Left kidney (tissue), 2 donors: Measurements from ENCODE around the gene SLC28A1. TPM values are rescaled to one million over a fixed set of nuclear protein-coding genes. Genes with fewer than 3 reads are reported as not detected.
"Not testable (repeated sequence)": the region's sequence is repeated elsewhere in the genome, so short reads cannot be mapped to it uniquely, and the experiment has no call there.

Experiments
- DNase-seq: peaks from one replicate; pipeline ENCODE4 v3.0.0-alpha.2; 2013
- polyA plus RNA-seq: library from polyadenylated mRNA; unstranded; fragments of 120-200 nt; gene quantifications from one replicate; pipeline ENCODE4 v1.2.1, GENCODE V29; 2013; ENCODE audit not compliant: insufficient read length

The SLC28A1 gene
- polyA plus RNA-seq, 1 donor, result 7.5 TPM

DNA sequence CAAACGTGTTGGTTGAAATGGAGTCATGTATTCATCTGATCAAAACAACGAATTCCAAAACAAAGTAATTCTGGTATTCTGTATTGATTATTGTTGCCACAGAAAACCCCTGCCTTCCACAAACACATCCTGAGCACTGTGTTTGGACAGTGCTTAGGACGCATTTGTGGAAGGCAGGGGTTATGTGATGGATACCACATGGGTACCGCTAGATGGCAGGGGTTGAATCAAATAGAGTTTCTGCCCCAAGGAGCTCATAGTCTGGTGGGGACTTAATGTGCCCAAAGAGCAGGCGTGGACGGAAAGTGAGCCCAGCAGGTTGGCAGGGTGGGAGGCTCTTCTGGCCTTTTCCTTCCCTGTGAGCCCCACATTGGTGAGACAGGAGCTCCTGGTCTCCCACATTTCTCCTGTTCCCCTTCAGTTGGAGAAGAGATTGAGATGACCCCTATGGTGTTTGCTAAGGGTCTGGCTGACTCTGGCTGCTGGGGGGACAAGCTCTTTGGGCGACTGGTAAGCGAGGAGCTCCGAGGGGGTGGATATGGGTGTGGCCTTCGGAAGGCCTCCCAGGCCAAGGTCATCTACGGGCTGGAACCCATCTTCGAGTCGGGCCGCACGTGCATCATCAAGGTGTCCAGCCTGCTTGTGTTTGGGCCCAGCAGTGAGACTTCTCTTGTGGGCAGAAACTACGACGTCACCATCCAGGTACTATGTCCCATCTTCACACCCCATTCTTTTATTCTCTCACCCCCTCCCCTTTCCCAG, 22.1 kb upstream of the SLC28A1 start:
- no peak for DNase-seq

DNA sequence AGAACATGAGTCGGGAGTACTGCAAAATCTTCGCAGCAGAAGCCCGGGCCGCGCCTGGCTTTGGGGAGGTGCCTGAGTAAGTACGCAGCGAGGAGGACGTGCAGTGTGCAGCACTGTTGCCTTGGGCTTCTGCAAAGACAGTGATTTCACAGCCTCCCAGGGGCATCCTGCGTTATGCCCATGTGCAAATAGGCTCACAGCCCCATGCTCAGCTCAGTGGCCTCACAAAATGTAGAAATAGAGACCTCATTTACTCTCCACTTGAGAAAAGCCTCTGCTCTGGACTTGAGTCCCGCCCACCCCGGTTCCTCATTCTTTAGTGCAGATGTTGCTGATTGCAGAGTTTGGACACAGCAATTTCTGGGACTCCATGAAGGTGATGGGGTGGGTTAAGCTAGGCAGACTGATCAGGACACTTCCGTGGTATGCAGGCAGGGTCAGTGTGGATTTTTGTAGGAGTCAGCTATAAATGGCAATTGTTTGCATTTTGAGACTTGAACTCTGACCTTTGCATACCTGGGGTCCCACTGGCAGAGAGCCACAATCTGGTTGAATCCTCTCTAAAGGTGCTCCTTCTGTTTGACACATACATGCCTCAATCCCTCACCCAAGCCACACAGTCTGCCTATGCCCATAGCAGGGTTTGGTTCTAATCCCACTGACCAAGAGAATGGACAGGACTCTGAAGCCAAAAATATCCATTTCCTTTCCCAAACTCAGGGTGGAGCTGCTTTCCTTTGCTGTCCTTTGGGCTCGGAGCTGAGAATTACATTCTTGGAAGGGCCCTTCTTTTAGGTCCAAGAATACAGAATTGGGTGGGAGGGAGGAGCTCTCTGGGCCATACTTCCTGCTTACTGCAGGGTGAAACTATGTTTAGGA, 20.7 kb upstream of the SLC28A1 start:
- DNase-seq, result no peak

DNA sequence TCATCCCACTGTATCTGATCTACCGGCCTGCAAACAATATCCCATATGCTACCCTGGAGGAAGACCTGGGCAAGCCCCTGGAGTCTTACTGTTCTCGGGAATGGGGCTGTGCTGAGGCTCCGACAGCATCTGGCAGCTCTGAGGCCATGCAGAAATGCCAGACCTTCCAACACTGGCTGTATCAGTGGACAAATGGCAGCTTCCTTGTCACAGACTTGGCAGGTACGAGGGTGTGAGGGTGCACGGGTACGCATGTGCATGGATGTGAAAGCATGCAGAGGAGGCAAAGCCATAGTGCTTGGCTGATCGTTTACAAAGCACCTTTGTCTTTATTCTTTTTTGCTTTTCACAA, 20.0 kb upstream of the SLC28A1 start:
- no peak for DNase-seq

DNA sequence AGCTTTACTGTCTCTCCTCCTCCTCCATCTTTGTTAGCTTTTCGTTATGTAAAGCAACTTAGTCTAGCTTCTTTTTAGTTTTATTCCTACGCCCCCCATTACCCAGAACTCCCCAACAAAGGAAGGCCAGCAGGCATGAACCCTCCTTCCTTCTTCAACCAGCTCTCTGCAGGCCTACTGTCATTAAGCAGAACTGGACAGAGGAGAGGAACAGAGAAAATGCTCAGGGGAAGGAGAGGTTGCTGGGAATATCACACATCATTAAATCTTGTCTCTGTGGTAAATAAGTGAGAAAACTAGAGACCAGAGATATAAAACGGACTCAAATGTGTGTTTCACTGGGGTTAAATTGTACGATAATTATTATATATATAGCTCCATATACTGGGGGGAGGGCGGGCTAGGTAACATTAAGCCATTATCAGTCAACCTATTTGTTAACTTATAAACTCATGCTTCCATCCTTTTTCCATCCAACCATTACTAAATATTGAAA, 19.3 kb upstream of the SLC28A1 start:
- DNase-seq, result no peak

DNA sequence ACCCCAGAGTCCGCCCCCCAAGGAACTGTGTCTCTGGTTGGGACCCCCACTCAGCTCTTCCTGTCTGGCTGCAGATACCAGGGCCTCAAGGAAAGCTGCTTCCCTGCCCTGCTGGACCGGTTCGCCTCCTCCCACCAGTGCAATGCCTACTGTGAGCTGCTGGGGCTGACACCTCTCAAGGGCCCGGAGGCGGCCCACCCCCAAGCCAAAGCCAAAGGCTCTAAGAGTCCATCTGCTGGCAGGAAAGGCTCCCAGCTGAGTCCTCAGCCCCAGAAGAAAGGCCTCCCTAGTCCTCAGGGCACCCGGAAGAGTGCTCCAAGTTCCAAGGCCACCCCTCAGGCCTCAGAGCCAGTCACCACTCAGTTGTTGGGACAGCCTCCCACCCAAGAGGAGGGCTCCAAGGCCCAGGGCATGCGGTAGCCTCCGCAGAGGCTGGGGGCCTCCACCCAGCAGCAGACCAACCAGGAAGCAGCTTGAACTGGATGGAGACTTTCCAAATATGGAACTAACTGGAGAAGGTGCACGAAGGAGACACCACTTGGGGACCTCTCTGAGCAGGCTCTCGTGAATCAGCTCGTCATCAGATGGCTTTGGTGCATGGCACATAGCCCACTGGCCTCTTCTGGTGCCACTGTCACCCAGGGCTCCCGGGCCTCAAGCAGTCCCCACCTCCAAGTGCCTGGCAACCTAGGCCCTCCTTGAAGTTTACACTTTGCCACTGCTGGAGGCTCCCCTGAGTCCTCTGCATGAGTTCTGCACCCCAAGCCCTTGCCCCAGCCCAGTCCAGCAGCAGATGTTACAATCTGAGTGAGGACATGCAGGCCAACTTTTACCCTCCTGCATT, 16.2 kb upstream of the SLC28A1 start:
- DNase-seq, result no peak

DNA sequence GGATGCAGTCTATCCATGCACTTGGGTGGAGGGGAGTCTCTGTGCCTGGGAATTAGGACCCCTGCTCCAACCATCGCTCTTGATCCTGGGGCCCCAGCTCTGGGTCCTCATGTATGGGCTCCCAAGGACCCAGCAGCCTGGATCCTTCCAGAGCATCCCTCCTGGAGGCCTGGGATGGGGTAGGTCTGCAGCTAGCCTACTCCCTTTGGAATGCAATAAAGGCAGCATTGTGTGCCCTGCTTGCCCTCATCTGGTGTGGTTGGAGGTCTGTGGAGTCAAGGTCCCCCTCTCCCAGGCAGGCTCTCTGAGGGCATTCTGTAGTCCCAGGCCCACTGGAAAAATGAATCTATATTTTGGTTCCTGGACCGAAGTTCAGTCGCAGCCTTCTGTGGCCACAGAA, 15.0 kb upstream of the SLC28A1 start:
- DNase-seq, result no peak

DNA sequence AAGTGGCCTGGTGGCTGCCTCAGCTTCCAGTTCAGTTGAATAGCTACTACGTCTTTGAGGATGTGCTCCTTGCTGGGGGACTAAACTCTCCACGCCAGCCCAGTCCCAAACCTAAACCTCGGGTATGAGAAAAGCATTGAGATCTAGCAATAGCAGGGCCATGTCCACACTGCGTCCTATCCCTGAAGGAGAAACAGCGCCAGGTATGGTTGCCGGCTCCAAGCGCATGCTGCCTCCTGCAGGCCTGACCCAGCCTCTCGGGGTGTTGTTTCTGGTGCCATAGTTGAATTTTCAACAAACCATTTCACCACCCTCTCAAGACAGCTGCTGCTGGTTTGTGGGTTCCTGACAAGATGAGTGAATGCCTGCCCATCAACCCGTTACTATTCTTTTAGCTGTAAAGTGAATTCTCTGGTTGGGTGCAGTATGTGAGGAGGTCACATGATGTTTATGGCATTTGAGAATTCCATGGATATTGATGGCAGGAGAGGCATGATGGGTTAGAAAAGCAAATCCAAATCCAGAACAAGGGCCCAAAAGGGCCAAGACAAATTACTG, 13.0 kb upstream of the SLC28A1 start:
- DNase-seq, result no peak

DNA sequence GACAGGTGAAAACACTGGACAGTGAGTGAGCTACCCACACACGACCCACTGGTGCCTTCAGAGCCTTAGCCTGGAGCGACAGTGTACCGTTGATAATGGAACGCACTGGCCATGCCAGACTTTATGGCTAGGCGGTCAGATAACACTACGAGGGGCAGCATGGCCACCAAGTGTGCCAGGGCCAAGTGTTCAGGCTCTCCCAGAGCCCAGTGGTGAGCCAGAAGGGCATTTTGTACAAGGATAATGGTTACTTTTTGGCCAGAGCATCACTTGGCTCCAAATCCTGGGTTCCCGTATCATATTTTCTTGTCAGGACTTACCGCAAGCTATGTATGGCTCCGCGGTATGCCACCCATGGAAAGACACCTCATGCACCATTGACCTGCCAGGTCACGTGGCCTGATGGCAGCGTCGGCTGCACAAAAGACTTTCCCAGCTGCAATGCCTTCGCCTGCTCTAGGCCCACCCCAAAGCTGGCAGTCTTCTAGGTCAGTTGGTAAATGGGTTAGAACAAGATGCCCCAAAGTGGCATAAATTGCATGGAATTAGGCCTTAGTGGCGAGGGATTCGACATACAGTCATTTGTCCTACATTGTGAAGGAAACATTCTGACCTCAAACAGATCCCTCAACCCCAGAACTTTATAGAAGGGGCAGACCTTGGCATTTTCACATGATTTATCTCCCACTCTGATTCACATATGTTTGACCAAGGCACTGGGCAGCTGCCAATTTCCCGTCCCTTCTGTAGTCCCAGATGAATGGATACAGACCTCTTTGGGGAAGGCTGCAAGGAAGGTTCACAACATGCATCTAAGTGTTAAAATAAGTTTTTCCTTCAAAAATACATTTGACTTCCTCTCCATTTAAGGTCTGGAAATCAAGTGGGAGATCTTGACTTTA, 12.2 kb upstream of the SLC28A1 start:
- DNase-seq, result no peak

DNA sequence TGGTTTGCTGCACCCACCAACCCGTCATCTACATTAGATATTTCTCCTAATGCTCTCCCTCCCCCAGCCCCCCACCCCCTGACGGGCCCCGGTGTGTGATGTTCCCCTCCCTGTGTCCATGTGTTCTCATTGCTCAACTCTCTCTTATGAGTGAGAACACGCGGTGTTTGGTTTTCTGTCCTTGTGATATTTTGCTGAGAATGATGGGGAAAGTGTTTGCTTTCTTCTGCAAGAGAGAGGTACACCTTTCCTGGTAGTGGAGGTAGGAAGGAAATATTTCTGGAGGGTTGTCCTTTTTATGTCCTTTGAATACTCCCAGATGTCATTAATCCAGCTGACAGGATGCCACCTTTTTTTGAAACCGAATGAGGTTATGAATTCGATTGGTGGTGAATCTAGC, 10.5 kb upstream of the SLC28A1 start:
- no peak for DNase-seq

DNA sequence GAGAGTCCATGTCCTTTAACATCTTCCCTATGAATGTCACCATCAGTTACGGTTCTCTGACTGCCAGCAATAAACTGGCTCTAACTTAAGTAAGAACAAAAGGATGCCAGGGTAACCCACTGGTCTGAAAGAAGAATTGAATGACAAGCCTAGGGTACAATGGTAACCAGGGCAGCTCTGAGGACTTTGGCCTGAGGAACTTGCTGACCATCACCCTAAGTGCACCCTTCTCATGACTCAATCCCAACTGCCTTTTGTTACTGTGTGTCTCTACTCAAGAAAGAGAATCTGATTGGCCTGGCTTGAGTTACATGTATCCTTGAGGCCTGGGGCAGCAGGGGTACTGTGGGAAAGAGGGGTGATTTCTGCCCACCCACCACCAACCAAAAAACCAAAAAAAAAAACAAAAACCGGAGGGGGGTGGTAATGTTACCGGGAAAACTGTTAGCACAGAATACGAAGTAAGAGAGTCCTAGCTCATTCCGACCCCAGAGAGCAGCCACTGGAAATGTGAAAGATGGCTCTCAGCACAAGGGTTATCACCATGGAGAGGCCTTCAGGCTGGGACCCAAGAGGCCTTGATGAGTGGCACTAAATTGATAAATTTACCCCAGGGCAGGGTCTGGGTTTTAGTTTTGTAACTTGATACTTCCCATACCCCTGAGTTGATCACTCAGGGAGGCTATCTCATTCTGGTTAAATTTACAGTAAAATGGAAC, 9.3 kb upstream of the SLC28A1 start:
- no peak for DNase-seq

DNA sequence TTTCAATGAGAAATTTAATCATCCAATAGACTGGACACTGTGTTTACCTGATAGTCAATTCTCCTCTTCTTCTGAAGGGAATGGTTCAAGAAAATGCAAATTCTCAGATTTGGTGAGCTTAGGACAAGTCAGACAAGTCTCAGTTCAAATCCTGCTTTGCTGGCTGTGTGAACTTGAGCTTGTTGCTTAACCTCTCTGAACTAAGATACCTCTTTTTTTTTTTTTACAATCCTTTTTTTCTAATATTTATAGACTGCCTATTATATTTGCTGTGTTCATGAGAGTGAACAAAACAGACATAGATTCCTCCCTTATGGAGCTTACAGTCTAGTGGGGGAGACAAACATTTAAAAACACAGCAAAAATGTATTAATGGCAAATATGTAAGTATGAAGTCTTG, 8.2 kb upstream of the SLC28A1 start:
- no peak for DNase-seq

DNA sequence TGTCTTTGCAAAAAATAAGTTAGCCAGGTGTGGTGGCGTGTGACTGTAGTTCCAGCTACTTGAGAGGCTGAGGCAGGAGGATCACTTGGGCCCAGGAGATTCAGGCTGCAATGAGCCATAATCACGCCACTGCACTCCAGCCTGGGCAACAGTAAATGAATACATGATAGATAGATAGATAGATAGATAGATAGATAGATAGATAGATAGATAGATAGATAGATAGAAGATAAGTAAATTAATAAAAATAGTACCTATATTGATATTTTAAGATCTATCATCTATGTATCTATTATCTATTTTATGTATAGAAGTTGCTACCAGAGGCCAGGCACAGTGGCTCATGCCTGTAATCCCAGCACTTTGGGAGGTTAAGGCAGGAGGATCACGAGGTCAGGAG, 6.8 kb upstream of the SLC28A1 start:
- not testable (repeated sequence) for DNase-seq

DNA sequence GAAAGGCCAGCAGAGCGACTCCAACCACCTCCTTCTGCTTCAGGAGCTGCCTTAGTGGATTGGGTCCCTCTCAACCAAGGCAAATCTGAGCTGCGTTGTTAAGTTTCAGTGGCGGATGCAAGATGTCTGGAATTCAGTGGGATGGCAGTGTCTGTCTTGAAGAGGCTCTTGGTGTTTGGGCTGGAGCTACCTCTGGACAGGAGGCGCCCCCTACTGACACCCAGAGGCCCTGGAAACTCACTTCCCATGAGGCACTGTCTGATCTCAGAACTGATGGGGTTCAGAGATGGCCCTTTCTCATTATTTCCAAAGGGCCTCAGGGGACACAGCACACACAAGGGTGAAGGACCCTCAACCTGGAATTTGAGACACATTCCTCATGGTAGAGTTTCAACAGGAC, 6.0 kb upstream of the SLC28A1 start:
- no peak for DNase-seq

DNA sequence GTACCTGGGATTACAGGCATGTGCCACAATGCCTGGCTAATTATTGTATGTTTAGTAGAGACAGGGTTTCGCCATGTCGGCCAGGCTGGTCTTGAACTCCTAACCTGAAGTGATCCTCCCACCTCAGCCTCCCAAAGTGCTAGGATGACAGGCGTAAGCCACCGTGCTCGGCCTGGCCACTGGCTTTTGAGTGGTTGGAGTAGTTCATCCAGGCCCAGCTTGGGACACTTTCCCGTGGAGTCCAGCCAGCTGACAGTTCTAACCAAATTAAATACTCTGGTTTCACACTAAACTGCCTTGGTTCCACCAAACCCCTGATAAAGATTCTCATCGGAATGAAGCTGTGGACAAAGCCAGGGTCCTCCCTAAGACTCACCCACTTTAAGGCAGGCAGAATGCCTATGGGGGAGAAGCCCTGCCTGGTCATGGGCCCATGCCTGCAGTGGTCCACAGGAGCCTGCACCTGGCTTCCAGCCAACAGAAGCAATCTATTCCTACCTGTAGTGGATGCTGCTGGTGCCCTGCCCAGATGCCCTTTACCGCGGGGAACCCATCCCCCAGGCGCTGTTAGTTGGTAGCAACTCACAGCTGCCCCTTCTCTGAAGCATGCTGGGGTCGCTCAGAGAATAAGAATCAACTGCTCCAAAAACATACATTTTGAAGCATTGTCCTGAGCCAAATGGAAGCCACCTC, 5.2 kb upstream of the SLC28A1 start:
- DNase-seq, result no peak

DNA sequence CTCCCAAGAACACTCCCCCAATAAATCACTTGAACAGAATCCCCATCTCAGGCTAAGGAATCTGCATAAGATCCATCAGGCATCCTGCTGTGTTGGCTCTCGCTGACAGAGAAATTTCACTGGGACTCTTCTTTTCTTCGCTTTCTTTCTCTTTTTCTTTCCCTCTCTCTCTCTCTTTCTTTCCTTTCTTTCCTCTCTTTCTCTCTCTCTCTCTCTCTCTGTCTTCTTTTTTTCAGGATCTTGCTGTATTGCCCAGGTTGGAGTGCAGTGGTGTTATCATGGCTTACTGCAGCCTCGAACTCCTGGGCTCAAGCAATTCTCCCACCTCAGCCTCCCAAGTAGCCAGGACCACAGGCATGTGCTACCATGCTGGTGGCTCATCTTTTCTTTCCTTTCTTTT, 4.5 kb upstream of the SLC28A1 start:
- no peak for DNase-seq

DNA sequence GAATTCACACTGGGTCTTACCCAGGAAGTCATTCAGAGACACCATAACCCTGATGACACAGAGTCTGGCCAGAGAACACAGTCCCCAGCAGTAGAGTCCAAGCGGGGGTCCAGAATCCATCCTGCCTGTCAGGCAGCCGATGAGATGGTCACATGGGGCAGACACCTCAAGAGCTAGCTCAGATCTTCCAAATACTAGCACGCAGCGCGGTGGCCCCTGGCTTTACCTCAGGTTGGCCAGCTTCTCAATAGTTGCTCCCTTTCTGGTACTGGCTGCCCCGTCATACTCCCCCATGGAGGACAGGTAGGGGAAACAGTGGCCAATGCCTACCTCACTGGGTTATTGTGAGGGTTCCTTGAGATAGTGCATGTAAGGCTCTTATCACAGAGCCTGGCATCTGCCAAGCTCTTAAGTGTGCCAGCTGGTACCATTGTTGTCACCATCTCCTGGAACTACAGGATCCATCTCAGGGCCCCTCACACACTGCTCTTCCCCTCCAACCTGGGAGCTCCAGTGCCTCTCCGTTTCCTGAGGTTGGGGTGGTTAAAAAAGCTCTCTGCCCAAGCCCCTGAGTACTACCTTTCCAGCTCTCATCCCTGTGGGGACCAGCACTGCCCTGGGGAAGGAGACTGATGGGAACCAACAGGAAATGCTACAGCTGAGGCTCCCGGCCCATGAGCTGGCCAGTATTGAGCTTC, 3.5 kb upstream of the SLC28A1 start:
- DNase-seq, result no peak

DNA sequence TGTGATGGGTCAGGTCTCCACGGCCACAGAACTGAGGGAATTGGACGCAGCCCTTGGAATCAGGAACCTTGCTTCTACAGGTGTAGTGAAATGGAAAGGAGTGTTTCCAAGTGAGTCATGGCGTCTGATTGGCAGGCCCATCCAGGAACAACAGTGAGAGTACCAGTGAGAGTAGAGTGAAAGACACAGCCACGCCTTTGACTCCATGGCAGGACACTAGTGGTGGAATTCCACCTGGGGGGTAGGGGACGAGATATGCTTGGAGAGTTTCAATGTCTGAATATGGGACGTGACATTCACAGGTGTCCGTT, 3.0 kb upstream of the SLC28A1 start:
- DNase-seq, result no peak

DNA sequence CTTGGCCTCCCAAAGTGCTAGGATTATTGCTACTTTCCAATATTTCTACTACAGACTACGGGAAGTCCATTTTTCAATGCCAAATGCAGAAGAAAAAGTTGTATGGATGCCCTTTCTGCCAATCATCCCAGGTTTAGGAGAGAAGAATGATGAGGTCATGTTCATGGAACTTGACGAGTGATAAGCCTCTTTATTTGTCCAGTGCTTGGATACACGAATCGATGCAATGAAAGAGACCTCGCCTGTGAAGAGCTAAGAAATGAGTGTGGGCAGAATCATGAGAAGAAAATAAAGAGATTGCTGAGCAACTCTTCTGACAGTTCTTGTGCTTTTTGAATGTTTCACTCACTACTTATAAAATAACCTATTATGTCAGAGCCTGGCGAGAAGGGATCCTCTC, 996 bp upstream of the SLC28A1 start:
- no peak for DNase-seq

DNA sequence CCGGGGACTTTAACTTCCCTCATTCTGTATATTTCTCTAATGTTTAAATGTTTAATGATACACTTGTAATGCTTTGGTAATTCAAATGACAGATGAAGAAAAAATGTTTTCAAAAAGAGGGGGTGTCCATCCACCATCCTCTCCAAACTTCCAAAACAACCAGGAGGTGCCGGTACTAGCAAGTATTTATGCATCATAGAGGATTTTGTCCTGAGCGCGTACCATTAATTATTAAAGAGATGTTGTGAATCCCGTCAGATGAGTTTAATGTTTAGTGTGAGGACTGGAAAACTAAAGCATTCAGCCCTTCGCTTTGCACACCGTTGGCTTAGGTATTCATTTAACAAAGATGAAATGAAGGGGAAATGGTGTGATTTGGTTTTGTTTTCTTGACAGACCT, 1.3 kb downstream of the SLC28A1 start:
- DNase-seq, result no peak
